Upper lobe of left lung (tissue), 6 donors: Measurements from ENCODE around the gene SEZ6L2. TPM values are rescaled to one million over a fixed set of nuclear protein-coding genes. Genes with fewer than 3 reads are reported as not detected.
A peak's percentile ranks its signal among the peaks of the same experiment; 100 is the strongest.

Experiments
- ATAC-seq, 2 donors: fragments of 200-7000 bp; cut with Tn5 transposase; one replicate each; pipeline ENCODE4 v1.9.1; 2022; ENCODE audit warnings: mild to moderate bottlenecking in 2 of 2, moderate library complexity in 2 of 2; ENCODE audit not compliant: low FRiP score in 2 of 2
- DNase-seq, 2 donors: peaks; one replicate each; pipeline ENCODE4 v3.0.0-alpha.2; 2019 to 2020
- H3K27ac ChIP-seq, 4 donors: fragments of 200-600 bp; sonication (generic); one replicate each; pipeline ENCODE4 v1.5.1; 2016 to 2019
- H3K27me3 ChIP-seq, 4 donors: fragments of 200-600 bp; sonication (generic); one replicate each; pipeline ENCODE4 v1.5.1; 2017 to 2019
- H3K36me3 ChIP-seq, 4 donors: fragments of 200-600 bp; sonication (generic); one replicate each; pipeline ENCODE4 v1.5.1; 2016 to 2019
- H3K4me1 ChIP-seq, 4 donors: fragments of 200-600 bp; sonication (generic); one replicate each; pipeline ENCODE4 v1.5.1; 2018 to 2019
- H3K4me3 ChIP-seq, 4 donors: fragments of 200-600 bp; sonication (generic); one replicate each; pipeline ENCODE4 v1.5.1; 2017 to 2019; ENCODE audit warnings: mild to moderate bottlenecking in 2 of 4, moderate library complexity in 1 of 4
- H3K9me3 ChIP-seq, 4 donors: fragments of 200-600 bp; sonication (generic); one replicate each; pipeline ENCODE4 v1.5.1; 2018 to 2019
- CTCF ChIP-seq, 6 experiments: fragments of 450-650 bp in 4 of 6; fragments of 200-600 bp in 2 of 6; sonication (generic) in 2 of 6; IDR thresholded peaks; one replicate each; pipeline ENCODE4 v1.5.1; 2016 to 2019; ENCODE audit warnings: antibody characterized with exemption in 6 of 6
- EP300 ChIP-seq, 4 donors: sonication (generic); formaldehyde crosslinking; IDR thresholded peaks; one replicate each; pipeline ENCODE4 v1.5.1; 2017; ENCODE audit warnings: antibody characterized with exemption in 4 of 4, control low read depth in 2 of 4
- POLR2A ChIP-seq, 4 donors: fragments of 450-650 bp; IDR thresholded peaks; one replicate each; pipeline ENCODE4 v1.5.1; 2016 to 2017; ENCODE audit warnings: antibody characterized with exemption in 4 of 4, mild to moderate bottlenecking in 2 of 4
- POLR2AphosphoS5 ChIP-seq, 2 donors: sonication (generic); formaldehyde crosslinking; IDR thresholded peaks; one replicate each; pipeline ENCODE4 v1.5.1; 2017; ENCODE audit warnings: antibody characterized with exemption in 2 of 2
- WGBS, 2 donors: methylation state at CpG; one replicate each; pipeline ENCODE4 v1.1.5; 2017 to 2018; 5-methylcytosine and 5-hydroxymethylcytosine counted together
- total RNA-seq, 6 donors: library from RNA; depleted of rRNA in 4 of 6; stranded (reverse); fragments of >200 nt in 4 of 6; gene quantifications; one replicate each; pipeline versions ENCODE4 v1.1.0 to v1.2.1, GENCODE V29; 2016 to 2021
- donor health status: DM: no; HTN: no; CAD: no; lungs with moderate emphysema.
- donor health status: DM: no; HTN: yes; CAD: no; lungs with severe emphysema.

The SEZ6L2 gene
- total RNA-seq, 6 donors from 2014 or later, result 4.2 to 13.5 (median 8.2) TPM

- no peak for TF ChIP-seq CTCF (IDR thresholded peaks at IDR 0.05)
- TF ChIP-seq EP300 (IDR thresholded peaks at IDR 0.05), result no peak
- TF ChIP-seq POLR2AphosphoS5 (IDR thresholded peaks at IDR 0.05), result no peak
- no peak for TF ChIP-seq POLR2A (IDR thresholded peaks at IDR 0.05)
- Histone ChIP-seq H3K9me3 (no peaks in the 10 kb centered on the region), H3K4me3 (no peak overlapping the region), H3K27ac (no peak overlapping the region), H3K4me1 (peaks cover 11 to 29% (median 20%) of the 10 kb centered on the region in 4 donors), H3K27me3 (peaks cover 0 to 15% (median 4%) of the 10 kb centered on the region in 4 donors), H3K36me3 (no peaks in the 10 kb centered on the region)
- DNase-seq (peak in 1 of 2 donors; percentile 83), ATAC-seq (no peak)
- WGBS, 2 donors, result 90 to 93% methylated on average over 3 to 18 of the region's 19 CpGs
Measured at GRCh38 chr16:29901607-29901945, 2.2 kb upstream of the SEZ6L2 start.

- H3K9me3 ChIP-seq, result no peaks in the 10 kb centered on the region
- DNase-seq, result peak in 1 of 2 donors; percentile 73
- ATAC-seq, result no peak
- H3K4me1 ChIP-seq, result peaks cover 11 to 29% (median 20%) of the 10 kb centered on the region in 4 donors
- peaks cover 0 to 15% (median 4%) of the 10 kb centered on the region in 4 donors for H3K27me3 ChIP-seq
- H3K27ac ChIP-seq, result no peak overlapping the region
- H3K4me3 ChIP-seq, result peak overlapping the region in 3 of 4 donors; percentile 68 to 77 (median 76)
- no peak for TF ChIP-seq POLR2AphosphoS5 (IDR thresholded peaks at IDR 0.05)
- TF ChIP-seq EP300 (IDR thresholded peaks at IDR 0.05), result no peak
- no peak for TF ChIP-seq CTCF (IDR thresholded peaks at IDR 0.05)
- no peak for TF ChIP-seq POLR2A (IDR thresholded peaks at IDR 0.05)
- 16 to 58% methylated on average over 7 to 21 of the region's 31 CpGs for WGBS, 2 donors
- H3K36me3 ChIP-seq, result no peaks in the 10 kb centered on the region
Measured at GRCh38 chr16:29900888-29901606, 1.7 kb upstream of the SEZ6L2 start.

DNA sequence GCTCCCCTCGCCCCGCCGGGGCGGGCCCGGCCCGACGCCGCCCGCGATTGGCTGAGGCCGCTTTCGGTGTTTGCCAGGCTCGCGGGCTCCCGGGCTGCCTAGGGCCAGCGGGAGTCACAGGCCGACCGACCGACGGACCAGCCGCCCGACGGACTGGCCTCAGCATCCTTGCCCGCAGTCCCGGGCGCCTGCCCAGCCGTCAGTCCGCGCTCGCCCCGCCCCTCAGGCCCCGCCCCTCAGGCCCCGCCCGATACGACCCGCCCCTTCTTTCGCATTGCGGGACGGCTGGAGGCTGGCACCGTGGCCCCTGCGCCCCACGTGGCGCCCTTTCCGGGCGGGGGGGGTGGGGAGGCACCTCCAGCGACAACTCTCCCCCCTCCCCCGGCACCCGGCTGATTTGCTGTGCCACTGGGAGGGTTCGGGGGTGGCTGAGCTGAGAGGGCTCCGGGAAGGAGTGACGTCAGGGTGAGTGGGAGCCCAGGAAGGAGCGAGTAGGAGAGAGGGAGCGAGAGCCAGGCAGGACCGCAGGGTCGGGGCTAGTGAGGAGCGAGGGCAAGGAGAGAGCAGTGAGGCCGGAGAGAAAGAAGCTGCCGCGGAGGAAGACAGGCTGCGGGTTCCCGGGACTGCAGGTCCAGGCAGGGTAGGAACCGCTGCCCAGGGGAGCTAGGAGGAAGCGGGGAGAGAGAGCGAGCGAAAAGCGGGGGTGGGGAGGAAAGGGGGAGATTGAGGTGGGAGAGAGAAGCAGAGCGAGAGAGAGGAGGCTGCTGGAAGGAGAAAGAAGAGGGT lies 945 bp upstream of the SEZ6L2 start, which contains the start of gene ASPHD1:
Gene ASPHD1 (plus strand): TSS at position 387 of the 786 bp plus-strand sequence. CDS start 484 bp downstream, outside the sequence.
- no peaks in the 10 kb centered on the region for H3K9me3 ChIP-seq
- no peaks in the 10 kb centered on the region for H3K36me3 ChIP-seq
- ATAC-seq, result peak; percentile 78 to 93
- H3K27me3 ChIP-seq, result peaks cover 0 to 15% (median 4%) of the 10 kb centered on the region in 4 donors
- H3K27ac ChIP-seq, result peak within 1 kb of the TSS in 1 of 4 donors; percentile 56
- WGBS, 2 donors, result 1 to 2% methylated on average over 18 to 40 of the region's 67 CpGs
- H3K4me1 ChIP-seq, result peaks cover 11 to 29% (median 20%) of the 10 kb centered on the region in 4 donors
- peak in 1 of 2 donors; percentile 24 for TF ChIP-seq POLR2AphosphoS5 (IDR thresholded peaks at IDR 0.05)
- TF ChIP-seq CTCF (IDR thresholded peaks at IDR 0.05), result no peak
- H3K4me3 ChIP-seq, result peak within 1 kb of the TSS; percentile 64 to 77 (median 72)
- peak; percentile 67 to 96 for DNase-seq

- no peaks in the 10 kb centered on the region for H3K9me3 ChIP-seq
- ATAC-seq (peak in 1 of 2 donors; percentile 61), DNase-seq (peak; percentile 37 to 87)
- H3K27ac ChIP-seq, result peak overlapping the region in 1 of 4 donors; percentile 56
- H3K4me3 ChIP-seq, result peak overlapping the region in 3 of 4 donors; percentile 68 to 77 (median 76)
- 1% methylated on average over 16 to 25 of the region's 25 CpGs for WGBS, 2 donors
- H3K27me3 ChIP-seq, result peaks cover 0 to 15% (median 4%) of the 10 kb centered on the region in 4 donors
- TF ChIP-seq CTCF (IDR thresholded peaks at IDR 0.05) (no peak), POLR2A (IDR thresholded peaks at IDR 0.05) (no peak), POLR2AphosphoS5 (IDR thresholded peaks at IDR 0.05) (no peak)
- H3K36me3 ChIP-seq, result no peaks in the 10 kb centered on the region
- H3K4me1 ChIP-seq, result peaks cover 11 to 29% (median 20%) of the 10 kb centered on the region in 4 donors
Measured at GRCh38 chr16:29898804-29899515, 390 bp downstream of the SEZ6L2 start.
